HEK293 (cell line): Measurements from ENCODE around the gene PLEKHJ1.

Experiments used
- CTCF ChIP-seq: fragments of 450-650 bp; formaldehyde crosslinking; IDR thresholded peaks from 2 replicates; pipeline ENCODE4 v1.5.1; 2016; ENCODE audit warnings: missing biosample characterization, missing genetic modification characterization
- GLI4 ChIP-seq: fragments of 450-650 bp; formaldehyde crosslinking; IDR thresholded peaks from 2 replicates; pipeline ENCODE4 v1.5.1; 2016; ENCODE audit warnings: missing biosample characterization, missing genetic modification characterization
- KLF1 ChIP-seq: fragments of 450-650 bp; formaldehyde crosslinking; IDR thresholded peaks from 2 replicates; pipeline ENCODE4 v1.5.1; 2016; ENCODE audit warnings: missing biosample characterization, missing genetic modification characterization
- KLF9 ChIP-seq: fragments of 450-650 bp; formaldehyde crosslinking; IDR thresholded peaks from 2 replicates; pipeline ENCODE4 v1.5.1; 2016; ENCODE audit warnings: missing biosample characterization, missing genetic modification characterization, low read depth
- REST ChIP-seq: fragments of 450-650 bp; formaldehyde crosslinking; IDR thresholded peaks from 2 replicates; pipeline ENCODE4 v1.5.1; 2016; ENCODE audit warnings: missing biosample characterization, missing genetic modification characterization
- SCRT1 ChIP-seq: fragments of 450-650 bp; formaldehyde crosslinking; IDR thresholded peaks from 2 replicates; pipeline ENCODE4 v1.5.1; 2016; ENCODE audit warnings: missing biosample characterization, missing genetic modification characterization, borderline replicate concordance
- SP3 ChIP-seq: fragments of 450-650 bp; formaldehyde crosslinking; IDR thresholded peaks from 2 replicates; pipeline ENCODE4 v1.5.1; 2016; ENCODE audit warnings: missing biosample characterization, missing genetic modification characterization
- ZBTB48 ChIP-seq: fragments of 450-650 bp; formaldehyde crosslinking; IDR thresholded peaks from 2 replicates; pipeline ENCODE4 v1.5.1; 2016; ENCODE audit warnings: missing biosample characterization, missing genetic modification characterization
- ZFP41 ChIP-seq: fragments of 450-650 bp; formaldehyde crosslinking; IDR thresholded peaks from 2 replicates; pipeline ENCODE4 v1.5.1; 2016; ENCODE audit warnings: missing biosample characterization, missing genetic modification characterization, borderline replicate concordance
- ZNF2 ChIP-seq: fragments of 450-650 bp; formaldehyde crosslinking; IDR thresholded peaks from 2 replicates; pipeline ENCODE4 v1.5.1; 2016; ENCODE audit warnings: missing biosample characterization, missing genetic modification characterization
- ZNF24 ChIP-seq: fragments of 450-650 bp; formaldehyde crosslinking; IDR thresholded peaks from 2 replicates; pipeline ENCODE4 v1.5.1; 2016; ENCODE audit warnings: missing biosample characterization, missing genetic modification characterization

- TF ChIP-seq GLI4 (tag by site-specific recombination) (no peak), SCRT1 (tag by site-specific recombination) (no peak), REST (tag by site-specific recombination) (no peak), CTCF (tag by site-specific recombination) (no peak), ZFP41 (tag by site-specific recombination) (no peak), KLF9 (tag by site-specific recombination) (no peak), ZNF2 (tag by site-specific recombination) (no peak), KLF1 (no peak), ZBTB48 (tag by site-specific recombination) (no peak), SP3 (tag by site-specific recombination) (no peak), ZNF24 (tag by site-specific recombination) (no peak)
Measured at GRCh38 chr19:2244125-2244411, 7.9 kb upstream of the PLEKHJ1 start.
